CD14-positive monocyte (primary cell): Measurements from ENCODE around the gene CARMIL1. TPM values are rescaled to one million over a fixed set of nuclear protein-coding genes. Genes with fewer than 3 reads are reported as not detected.
A peak's percentile ranks its signal among the peaks of the same experiment; 100 is the strongest.

Source experiments
- DNase-seq, 3 donors: peaks; one replicate each; pipeline ENCODE4 v3.0.0-alpha.2; 2011 to 2022
- H2AFZ ChIP-seq: 2 replicates; pipeline ENCODE4 v1.6.0; 2012; ENCODE audit warnings: mild to moderate bottlenecking, low read depth, low read length, inconsistent platforms; ENCODE audit not compliant: insufficient read depth, poor library complexity, severe bottlenecking
- H3K27ac ChIP-seq, 2 donors: 1 replicate in 1 of 2; 2 replicates in 1 of 2; pipeline ENCODE4 v1.5.1; 2012 to 2013; ENCODE audit warnings: low read length in 2 of 2, control low read depth in 1 of 2, inconsistent platforms in 1 of 2, low read depth in 1 of 2, mild to moderate bottlenecking in 1 of 2
- H3K27me3 ChIP-seq, 2 donors: one replicate each; pipeline versions ENCODE4 v1.6.0 to v1.6.1; 2011 to 2013; ENCODE audit warnings: low read length in 2 of 2; ENCODE audit not compliant: control insufficient read depth in 2 of 2, insufficient read depth in 2 of 2
- H3K36me3 ChIP-seq, 2 donors: replicated peaks in 1 of 2; 1 replicate in 1 of 2; 2 replicates in 1 of 2; pipeline versions ENCODE4 v1.5.1 to v1.6.1; 2012 to 2013; ENCODE audit warnings: low read length in 2 of 2, control low read depth in 1 of 2, inconsistent platforms in 1 of 2, mild to moderate bottlenecking in 1 of 2; ENCODE audit not compliant: insufficient read depth in 2 of 2, control insufficient read depth in 1 of 2
- H3K4me1 ChIP-seq, 2 donors: 1 replicate in 1 of 2; 2 replicates in 1 of 2; pipeline versions ENCODE4 v1.5.1 to v1.6.1; 2012 to 2013; ENCODE audit warnings: low read length in 2 of 2, control low read depth in 1 of 2, inconsistent platforms in 1 of 2, mild to moderate bottlenecking in 1 of 2, moderate library complexity in 1 of 2; ENCODE audit not compliant: insufficient read depth in 2 of 2, control insufficient read depth in 1 of 2
- H3K4me2 ChIP-seq: replicated peaks from 2 replicates; pipeline ENCODE3; 2012; ENCODE audit warnings: low read length, moderate library complexity, mild to moderate bottlenecking; ENCODE audit not compliant: poor library complexity, severe bottlenecking; ENCODE audit errors: extremely low read depth
- H3K4me3 ChIP-seq, 3 experiments: fragments of 200-600 bp in 1 of 3; sonication (generic) in 1 of 3; replicated peaks in 1 of 3; 1 replicate in 2 of 3; 2 replicates in 1 of 3; pipeline ENCODE4 v1.5.1; 2011 to 2013; ENCODE audit warnings: low read length in 3 of 3, mild to moderate bottlenecking in 3 of 3, control low read depth in 2 of 3, low read depth in 2 of 3, inconsistent platforms in 1 of 3, moderate library complexity in 1 of 3
- H3K79me2 ChIP-seq: 2 replicates; pipeline ENCODE4 v1.6.0; 2012; ENCODE audit warnings: mild to moderate bottlenecking, control low read depth, inconsistent platforms, low read length, moderate library complexity; ENCODE audit not compliant: insufficient read depth
- H3K9ac ChIP-seq: 2 replicates; pipeline ENCODE4 v1.6.0; 2017; ENCODE audit warnings: low read length, mild to moderate bottlenecking; ENCODE audit not compliant: insufficient read depth, poor library complexity, severe bottlenecking
- H3K9me3 ChIP-seq, 2 donors: replicated peaks in 1 of 2; 1 replicate in 1 of 2; 2 replicates in 1 of 2; pipeline versions ENCODE4 v1.5.1 to v1.6.1; 2012 to 2013; ENCODE audit warnings: low read length in 2 of 2, control low read depth in 1 of 2; ENCODE audit not compliant: control insufficient read depth in 1 of 2, insufficient read depth in 1 of 2
- H4K20me1 ChIP-seq: 2 replicates; pipeline ENCODE4 v1.6.0; 2012; ENCODE audit warnings: mild to moderate bottlenecking, low read length, control low read depth, moderate library complexity; ENCODE audit not compliant: insufficient read depth
- H3K27ac Mint-ChIP-seq, 7 donors: one replicate each; pipeline ENCODE4 v1.8.0; 2020; ENCODE audit warnings: mild to moderate bottlenecking in 7 of 7, mixed read lengths in 7 of 7, moderate library complexity in 6 of 7, inconsistent platforms in 2 of 7
- H3K27me3 Mint-ChIP-seq, 3 donors: one replicate each; pipeline ENCODE4 v1.8.0; 2021 to 2022; ENCODE audit warnings: low read depth in 3 of 3, mild to moderate bottlenecking in 3 of 3, mixed read lengths in 3 of 3, moderate library complexity in 3 of 3, inconsistent platforms in 1 of 3
- H3K36me3 Mint-ChIP-seq, 2 donors: one replicate each; pipeline ENCODE4 v1.8.0; 2020; ENCODE audit warnings: mixed read lengths in 2 of 2, inconsistent platforms in 1 of 2, mild to moderate bottlenecking in 1 of 2
- H3K4me1 Mint-ChIP-seq: one replicate; pipeline ENCODE4 v1.8.0; 2020; ENCODE audit warnings: mild to moderate bottlenecking, mixed read lengths
- H3K4me3 Mint-ChIP-seq, 2 donors: one replicate each; pipeline ENCODE4 v1.8.0; 2020; ENCODE audit warnings: mild to moderate bottlenecking in 2 of 2, mixed read lengths in 2 of 2, moderate library complexity in 1 of 2
- H3K9me3 Mint-ChIP-seq, 7 donors: one replicate each; pipeline ENCODE4 v1.8.0; 2020 to 2022; ENCODE audit warnings: mixed read lengths in 7 of 7, mild to moderate bottlenecking in 6 of 7, moderate library complexity in 6 of 7, inconsistent platforms in 2 of 7
- WGBS: methylation state at CpG from one replicate; pipeline ENCODE4 v1.1.5; 2013; ENCODE audit warnings: missing lambda C conversion rate; ENCODE audit not compliant: insufficient coverage; 5-methylcytosine and 5-hydroxymethylcytosine counted together
- intact Hi-C, 2 donors: fragments of 100-400 bp; cut with micrococcal nuclease; formaldehyde crosslinking; loops; one replicate each; pipeline versions ENCODE4 v1.15.0 to v1.15.1; 2023
- polyA plus RNA-seq, 3 donors: library from polyadenylated mRNA; depleted of rRNA in 1 of 3; unstranded in 2 of 3; stranded (reverse) in 1 of 3; fragments of 300-500 nt in 2 of 3; fragments of >200 nt in 1 of 3; fragmentation: Illumina TruSeq in 2 of 3; gene quantifications; 1 replicate in 2 of 3; 2 replicates in 1 of 3; pipeline ENCODE4 v1.2.3, GENCODE V29; 2012 to 2021
- TF ChIP-seq, protein P1 (sequence below): fragments of 200-600 bp; IDR thresholded peaks from one replicate; pipeline ENCODE4 v1.8.0; 2022; ENCODE audit warnings: antibody characterized with exemption, mild to moderate bottlenecking

Gene CARMIL1
- polyA plus RNA-seq, 3 donors, result 0.30 to 0.49 (median 0.41) TPM

DNA sequence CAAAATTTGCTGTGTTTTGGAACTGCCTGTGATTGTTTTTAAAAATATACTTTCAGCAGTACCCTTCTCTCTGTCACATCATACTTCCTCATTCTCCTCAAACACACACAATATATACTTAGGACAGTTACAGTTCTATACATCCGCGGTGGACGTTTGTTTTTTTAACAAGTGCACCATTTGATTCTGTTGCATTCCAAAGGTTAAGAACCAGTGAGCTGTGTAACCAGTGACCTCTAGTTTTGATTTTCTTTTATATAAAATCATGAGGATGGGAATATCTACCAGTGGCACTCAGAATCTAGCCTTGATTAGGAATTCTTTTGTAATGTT, 152.8 kb downstream of the CARMIL1 start:
- H3K27me3 Mint-ChIP-seq, result no peaks in the 10 kb centered on the region
- H4K20me1 ChIP-seq, result peaks cover 3% of the 10 kb centered on the region
- H3K4me1 ChIP-seq, result peaks cover 19 to 24% of the 10 kb centered on the region in 2 donors
- peak overlapping the region in 3 of 7 donors; percentile 4 to 35 (median 7) for H3K27ac Mint-ChIP-seq
- peaks cover 20 to 27% of the 10 kb centered on the region in 2 donors for H3K36me3 Mint-ChIP-seq
- no peak overlapping the region for H3K27ac ChIP-seq
- no peak for DNase-seq
- H3K4me2 ChIP-seq, result no peak overlapping the region
- H3K4me3 Mint-ChIP-seq, result no peak overlapping the region
- intact Hi-C loops, result no loop called here
- no CpG with 5 or more reads among the region's 3 CpGs for WGBS
- peaks cover 36% of the 10 kb centered on the region for H3K4me1 Mint-ChIP-seq
- H2AFZ ChIP-seq, result no peak overlapping the region
- no peak overlapping the region for H3K4me3 ChIP-seq
- H3K9ac ChIP-seq, result no peak overlapping the region
- peaks cover 3 to 4% of the 10 kb centered on the region in 2 donors for H3K36me3 ChIP-seq
- H3K27me3 ChIP-seq, result no peaks in the 10 kb centered on the region
- H3K79me2 ChIP-seq, result peaks cover 5% of the 10 kb centered on the region
- no peaks in the 10 kb centered on the region for H3K9me3 Mint-ChIP-seq
- TF ChIP-seq, protein P1, sequence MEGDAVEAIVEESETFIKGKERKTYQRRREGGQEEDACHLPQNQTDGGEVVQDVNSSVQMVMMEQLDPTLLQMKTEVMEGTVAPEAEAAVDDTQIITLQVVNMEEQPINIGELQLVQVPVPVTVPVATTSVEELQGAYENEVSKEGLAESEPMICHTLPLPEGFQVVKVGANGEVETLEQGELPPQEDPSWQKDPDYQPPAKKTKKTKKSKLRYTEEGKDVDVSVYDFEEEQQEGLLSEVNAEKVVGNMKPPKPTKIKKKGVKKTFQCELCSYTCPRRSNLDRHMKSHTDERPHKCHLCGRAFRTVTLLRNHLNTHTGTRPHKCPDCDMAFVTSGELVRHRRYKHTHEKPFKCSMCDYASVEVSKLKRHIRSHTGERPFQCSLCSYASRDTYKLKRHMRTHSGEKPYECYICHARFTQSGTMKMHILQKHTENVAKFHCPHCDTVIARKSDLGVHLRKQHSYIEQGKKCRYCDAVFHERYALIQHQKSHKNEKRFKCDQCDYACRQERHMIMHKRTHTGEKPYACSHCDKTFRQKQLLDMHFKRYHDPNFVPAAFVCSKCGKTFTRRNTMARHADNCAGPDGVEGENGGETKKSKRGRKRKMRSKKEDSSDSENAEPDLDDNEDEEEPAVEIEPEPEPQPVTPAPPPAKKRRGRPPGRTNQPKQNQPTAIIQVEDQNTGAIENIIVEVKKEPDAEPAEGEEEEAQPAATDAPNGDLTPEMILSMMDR, result no peak
- H3K9me3 ChIP-seq, result no peaks in the 10 kb centered on the region

DNA sequence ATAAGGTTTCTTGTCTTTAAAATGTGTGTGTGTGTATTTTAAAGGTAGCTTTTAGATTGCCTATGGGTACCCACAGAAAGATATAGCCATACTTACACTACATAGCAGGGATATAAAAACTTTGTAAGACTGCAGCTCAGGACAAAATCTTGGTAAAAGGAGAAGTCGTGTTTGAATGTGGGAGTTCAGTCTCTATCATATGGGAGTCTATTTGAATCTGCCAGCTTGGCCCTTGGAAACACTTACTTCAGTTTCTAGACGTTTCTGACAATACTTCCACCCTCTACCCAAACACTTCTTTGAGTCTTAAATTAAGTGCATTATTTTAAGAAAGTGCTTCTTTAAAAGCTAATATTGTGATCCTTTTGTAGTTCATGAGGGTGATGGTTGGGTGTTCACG, 155.7 kb downstream of the CARMIL1 start:
- peaks cover 20 to 22% of the 10 kb centered on the region in 2 donors for H3K36me3 Mint-ChIP-seq
- no peak overlapping the region for H3K9ac ChIP-seq
- no CpG with 5 or more reads among the region's 3 CpGs for WGBS

More for the DNA sequence above, 155.7 kb downstream of the CARMIL1 start:
- H3K4me1 Mint-ChIP-seq, result peaks cover 36% of the 10 kb centered on the region
- peaks cover 8% of the 10 kb centered on the region for H4K20me1 ChIP-seq
- DNase-seq, result no peak
- intact Hi-C loops, result no loop called here
- no peaks in the 10 kb centered on the region for H3K27me3 Mint-ChIP-seq
- peaks cover 4 to 7% of the 10 kb centered on the region in 2 donors for H3K36me3 ChIP-seq
- no peak overlapping the region for H2AFZ ChIP-seq
- no peak overlapping the region for H3K4me2 ChIP-seq
- TF ChIP-seq, protein P1, result no peak
- H3K4me3 ChIP-seq, result peak overlapping the region in 1 of 3 experiments; percentile 27
- H3K79me2 ChIP-seq, result peaks cover 6% of the 10 kb centered on the region
- no peaks in the 10 kb centered on the region for H3K9me3 ChIP-seq
- H3K9me3 Mint-ChIP-seq, result no peaks in the 10 kb centered on the region
- H3K4me1 ChIP-seq, result peaks cover 19 to 24% of the 10 kb centered on the region in 2 donors
- H3K27ac Mint-ChIP-seq, result no peak overlapping the region
- H3K27me3 ChIP-seq, result no peaks in the 10 kb centered on the region
- no peak overlapping the region for H3K27ac ChIP-seq
- H3K4me3 Mint-ChIP-seq, result no peak overlapping the region
